ENCODE results near the gene PFKFB4. TPM values are rescaled to one million over a fixed set of nuclear protein-coding genes. Genes with fewer than 3 reads are reported as not detected.

PFKFB4 gene
- total RNA-seq, 1 donor from 2014 or later, result 19.9 TPM

DNA sequence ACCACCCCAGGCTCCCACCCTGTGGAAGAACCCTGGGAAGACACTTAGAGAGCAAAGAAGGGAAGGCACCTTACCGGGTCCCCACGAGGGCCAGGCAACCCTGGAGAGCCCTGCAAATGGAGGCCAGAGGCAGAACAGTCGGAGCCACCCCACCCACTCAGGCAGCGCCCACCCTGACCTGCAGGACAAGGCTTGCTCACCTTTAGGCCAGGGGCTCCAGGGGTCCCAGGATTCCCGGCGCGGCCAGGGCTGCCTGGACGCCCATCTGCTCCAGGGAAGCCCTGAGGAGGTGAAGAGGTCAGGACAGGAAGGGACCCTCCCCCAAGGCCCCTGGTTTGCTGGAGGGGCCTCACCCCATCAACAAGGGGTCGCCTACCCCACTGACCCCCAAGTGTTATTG, 28.2 kb upstream of the PFKFB4 start:
- Mint-ChIP-seq H3K4me3 (ENCODE audit: unreplicated experiment) (no peak overlapping the region), H3K4me1 (ENCODE audit: low read depth) (no peaks in the 10 kb centered on the region), H3K9me3 (ENCODE audit: low read depth) (no peaks in the 10 kb centered on the region), H3K27me3 (ENCODE audit: low read depth) (no peaks in the 10 kb centered on the region), H3K36me3 (ENCODE audit: low read depth) (peaks cover 10% of the 10 kb centered on the region), H3K27ac (ENCODE audit: unreplicated experiment) (no peak overlapping the region)
- TF ChIP-seq CTCF (IDR thresholded peaks at IDR 0.05), result no peak
- no peak for DNase-seq (ENCODE audit: low spot score)

DNA sequence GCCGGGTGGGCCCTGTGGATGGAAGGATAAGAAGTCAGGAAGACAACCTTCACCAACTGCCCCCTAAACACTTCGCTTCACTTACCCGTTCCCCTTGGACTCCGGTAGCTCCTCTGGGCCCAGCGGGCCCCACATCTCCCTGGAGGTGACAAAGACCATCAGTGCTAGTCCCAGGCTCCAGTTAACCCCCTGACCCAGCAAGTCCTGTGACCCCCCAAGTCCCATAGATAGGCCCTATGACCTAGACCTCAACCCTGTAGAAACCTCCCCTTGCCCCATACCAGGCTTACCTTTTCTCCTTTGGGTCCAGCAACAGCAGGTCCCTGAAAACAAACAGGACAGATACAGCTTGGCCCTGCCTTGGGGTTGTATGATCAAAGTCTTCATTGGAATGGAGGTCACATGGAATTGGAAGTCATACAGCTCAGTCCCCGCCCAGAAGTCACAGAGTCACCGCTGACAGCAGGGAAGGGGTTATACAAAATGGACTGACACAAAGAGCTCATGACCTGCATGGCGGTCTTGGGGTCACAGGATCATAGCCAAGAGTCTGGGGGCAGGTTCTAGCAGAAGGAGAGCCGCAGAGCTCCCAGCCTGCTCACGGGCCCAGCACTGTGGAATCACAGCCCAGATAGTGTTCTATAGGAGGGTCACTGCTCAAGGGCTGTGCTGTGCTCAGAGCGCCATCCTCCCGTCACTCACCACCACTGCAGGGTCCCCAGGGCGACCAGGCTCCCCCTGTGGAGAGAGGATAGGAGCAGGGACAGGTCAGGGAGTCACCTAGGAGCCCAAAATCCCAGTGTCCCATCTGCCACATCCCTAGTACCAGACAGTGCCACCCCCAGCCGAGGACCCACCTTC, 25.2 kb upstream of the PFKFB4 start:
- H3K9me3 Mint-ChIP-seq (ENCODE audit: low read depth), result no peaks in the 10 kb centered on the region
- H3K27ac Mint-ChIP-seq (ENCODE audit: unreplicated experiment), result no peak overlapping the region
- no peaks in the 10 kb centered on the region for H3K4me1 Mint-ChIP-seq (ENCODE audit: low read depth)
- no peak for TF ChIP-seq CTCF (IDR thresholded peaks at IDR 0.05)
- no peak overlapping the region for H3K4me3 Mint-ChIP-seq (ENCODE audit: unreplicated experiment)
- H3K36me3 Mint-ChIP-seq (ENCODE audit: low read depth), result peaks cover 12% of the 10 kb centered on the region
- DNase-seq (ENCODE audit: low spot score), result no peak
- H3K27me3 Mint-ChIP-seq (ENCODE audit: low read depth), result no peaks in the 10 kb centered on the region

DNA sequence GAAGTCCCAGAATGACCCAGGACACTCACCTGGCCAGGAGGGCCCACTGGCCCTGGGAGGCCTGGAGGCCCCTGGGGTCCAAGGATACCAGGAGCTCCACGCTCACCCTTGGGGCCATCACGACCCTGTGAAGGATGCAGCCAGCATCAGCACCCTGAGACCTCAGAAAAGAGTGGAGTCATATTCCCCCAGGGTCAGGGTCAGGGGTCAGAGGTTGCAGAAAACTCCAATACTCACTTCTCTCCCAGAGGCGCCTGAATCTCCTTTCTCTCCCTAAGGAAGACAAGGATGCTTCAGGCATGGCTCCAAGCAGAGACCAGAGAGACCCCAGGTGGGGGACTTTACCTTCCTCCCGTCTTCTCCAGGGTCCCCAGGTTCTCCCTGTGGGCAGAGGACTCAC, 20.0 kb upstream of the PFKFB4 start:
- Mint-ChIP-seq H3K9me3 (ENCODE audit: low read depth) (no peaks in the 10 kb centered on the region), H3K36me3 (ENCODE audit: low read depth) (peaks cover 8% of the 10 kb centered on the region), H3K27ac (ENCODE audit: unreplicated experiment) (no peak overlapping the region), H3K4me3 (ENCODE audit: unreplicated experiment) (no peak overlapping the region), H3K4me1 (ENCODE audit: low read depth) (no peaks in the 10 kb centered on the region), H3K27me3 (ENCODE audit: low read depth) (no peaks in the 10 kb centered on the region)
- no peak for DNase-seq (ENCODE audit: low spot score)
- TF ChIP-seq CTCF (IDR thresholded peaks at IDR 0.05), result no peak

GRCh38 chr3:48575366-48575765, 18.8 kb upstream of the PFKFB4 start:
- no peak overlapping the region for H3K4me3 Mint-ChIP-seq (ENCODE audit: unreplicated experiment)
- H3K4me1 Mint-ChIP-seq (ENCODE audit: low read depth), result no peaks in the 10 kb centered on the region
- no peak for DNase-seq (ENCODE audit: low spot score)
- H3K36me3 Mint-ChIP-seq (ENCODE audit: low read depth), result peaks cover 11% of the 10 kb centered on the region
- no peaks in the 10 kb centered on the region for H3K27me3 Mint-ChIP-seq (ENCODE audit: low read depth)
- TF ChIP-seq CTCF (IDR thresholded peaks at IDR 0.05), result no peak
- H3K27ac Mint-ChIP-seq (ENCODE audit: unreplicated experiment), result no peak overlapping the region
- H3K9me3 Mint-ChIP-seq (ENCODE audit: low read depth), result no peaks in the 10 kb centered on the region

DNA sequence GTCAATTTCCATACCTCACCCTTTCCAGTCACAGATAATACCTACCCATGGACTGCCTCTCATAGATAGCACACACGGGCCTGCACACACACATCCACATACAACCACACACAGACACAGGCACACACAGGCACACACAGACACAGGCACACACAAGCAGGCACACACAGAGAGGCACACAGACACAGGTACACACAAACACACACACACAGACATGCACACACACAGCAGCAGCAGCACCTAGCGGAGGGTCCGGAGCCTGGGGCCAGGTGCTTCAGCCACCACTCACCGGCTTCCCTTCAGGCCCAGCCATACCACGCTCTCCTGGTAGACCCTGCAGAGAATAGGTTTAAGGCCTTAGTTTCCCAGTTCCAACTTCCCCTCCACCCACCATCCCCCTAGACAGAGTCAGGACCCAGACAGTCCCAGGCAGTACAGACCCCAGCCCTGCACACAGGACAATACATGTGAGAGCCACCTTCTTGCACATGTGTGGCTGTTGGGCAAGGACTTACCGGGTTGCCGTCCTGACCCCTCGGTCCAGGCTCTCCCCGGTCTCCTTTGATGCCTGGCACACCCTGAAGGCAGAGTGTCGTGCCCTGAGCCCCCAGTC, 17.5 kb upstream of the PFKFB4 start:
- peaks cover 12% of the 10 kb centered on the region for H3K36me3 Mint-ChIP-seq (ENCODE audit: low read depth)
- no peak for TF ChIP-seq CTCF (IDR thresholded peaks at IDR 0.05)
- H3K9me3 Mint-ChIP-seq (ENCODE audit: low read depth), result no peaks in the 10 kb centered on the region
- DNase-seq (ENCODE audit: low spot score), result no peak
- no peak overlapping the region for H3K4me3 Mint-ChIP-seq (ENCODE audit: unreplicated experiment)
- no peaks in the 10 kb centered on the region for H3K4me1 Mint-ChIP-seq (ENCODE audit: low read depth)
- no peaks in the 10 kb centered on the region for H3K27me3 Mint-ChIP-seq (ENCODE audit: low read depth)
- H3K27ac Mint-ChIP-seq (ENCODE audit: unreplicated experiment), result peak overlapping the region; percentile 54
